ENCODE data around the gene ASIC4. TPM values are rescaled to one million over a fixed set of nuclear protein-coding genes. Genes with fewer than 3 reads are reported as not detected.

Gene ASIC4
- total and polyA plus RNA-seq, 2 of the 4 experiments (the other 2 are of a cell fraction) = 0.10 TPM; not detected in 1

DNA sequence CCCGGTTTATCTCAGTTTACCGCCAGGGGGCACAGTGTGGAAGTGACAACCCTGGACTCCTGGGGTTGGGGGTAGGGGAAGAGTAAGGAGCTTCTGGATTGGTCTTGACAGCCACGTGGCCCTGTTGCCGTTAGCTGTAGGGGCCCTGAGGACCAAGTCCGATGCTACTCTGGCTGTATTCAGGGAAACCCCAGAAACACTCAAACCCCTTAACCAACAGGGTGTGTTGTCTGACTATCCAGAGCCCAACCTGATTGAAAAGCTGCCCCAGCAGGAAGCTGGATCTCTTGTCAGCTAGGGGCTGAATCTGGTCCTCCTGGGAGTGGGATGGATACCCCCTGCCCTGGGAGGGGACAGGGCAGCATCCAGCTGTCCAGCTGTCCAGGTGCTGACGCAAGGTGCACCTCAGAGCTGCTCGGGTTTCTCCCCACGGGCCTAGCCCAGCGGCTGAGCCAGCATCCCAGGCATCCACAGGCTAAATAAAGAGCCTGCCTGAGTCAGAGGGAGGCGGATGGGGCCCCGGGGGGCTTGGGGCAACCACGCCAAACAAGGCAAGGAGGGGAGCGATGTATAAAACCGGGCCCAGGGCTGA is 18.7 kb upstream of the ASIC4 start:
- Histone ChIP-seq H3K9ac (ENCODE audit: low read depth, low read length) (0 out of 2 replicates have a peak overlapping the region, but pooled peaks have one; percentile 8), H2BK5ac (ENCODE audit: low read depth, low read length, poor library complexity, severe bottlenecking) (no peak overlapping the region), H3K27me3 (ENCODE audit: control insufficient read depth, insufficient read depth, low read length) (no peaks in the 10 kb centered on the region; the same call in 1 of the 2 replicates), H3K56ac (ENCODE audit: extremely low read depth, insufficient read depth, low read length) (no peak overlapping the region), H3K23ac (ENCODE audit: low read depth, low read length) (no peak overlapping the region), H3K9me1 (ENCODE audit: insufficient read depth, low read length) (peaks cover 12% of the 10 kb centered on the region), H3K14ac (replicated peaks; ENCODE audit: low read depth, low read length) (no peak overlapping the region), H2BK15ac (ENCODE audit: low read depth, low read length) (no peak overlapping the region), H3K4ac (ENCODE audit: low read depth, low read length) (no peak overlapping the region), H4K20me1 (ENCODE audit: insufficient read depth, low read length) (no peaks in the 10 kb centered on the region), H3K79me1 (ENCODE audit: low read depth in 1 of 2, low read length in 2 of 2) (peaks cover 14 to 19% of the 10 kb centered on the region in 2 experiments), H2BK120ac (ENCODE audit: low read depth, low read length) (no peak overlapping the region), H3K27ac (ENCODE audit: insufficient read depth, low read length) (no peak overlapping the region), H3K4me1 (ENCODE audit: control insufficient read depth, insufficient read depth, low read length) (peaks cover 15% of the 10 kb centered on the region), H2BK20ac (ENCODE audit: low read depth, low read length) (no peak overlapping the region), H4K5ac (ENCODE audit: low read depth, low read length) (no peak overlapping the region), H2AK5ac (ENCODE audit: low read depth, low read length) (peak overlapping the region; percentile 38), H4K91ac (ENCODE audit: insufficient read depth, low read depth, low read length) (no peak overlapping the region), H3K9me3 (ENCODE audit: control insufficient read depth, insufficient read depth, low read length) (no peaks in the 10 kb centered on the region), H2AK9ac (replicated peaks; ENCODE audit: low read depth, low read length, poor library complexity) (peak overlapping the region; percentile 48), H3K4me2 (ENCODE audit: low read depth, low read length) (no peak overlapping the region), H3K4me3 (ENCODE audit: insufficient read depth, low read depth, low read length) (no peak overlapping the region), H3K18ac (ENCODE audit: low read depth, low read length) (no peak overlapping the region), H3K36me3 (ENCODE audit: control insufficient read depth, insufficient read depth, low read length) (peaks cover 12% of the 10 kb centered on the region; the same call in 1 of the 2 replicates), H4K8ac (ENCODE audit: low read depth in 2 of 2, low read length in 2 of 2) (peak overlapping the region in 1 of 2 experiments; percentile 11; a peak in 1 of 4 replicates), H2AFZ (replicated peaks; ENCODE audit: low read length, poor library complexity) (peak overlapping the region; percentile 73)
- 61% methylated on average over 5 of the region's 14 CpGs; no CpG with 5 or more reads in 1 of the 2 experiments for WGBS, 2 experiments (ENCODE audit: extremely low coverage in 2 of 2, insufficient read length in 1 of 2)
- DNase-seq = peak; percentile 74
- CTCF ChIA-PET = interaction anchor here (0.6 to 2.0 kb wide), 17 partner anchors 10 to 134 kb away, joined by 3 to 17 read pairs (median 4); no protein-coding TSS in a partner anchor
- POLR2A ChIA-PET (ENCODE audit: unreplicated experiment) = no interaction called here
- BruUV-seq (replicated peaks) = no TSS peak
- ATAC-seq (ENCODE audit: low read depth) = peak; percentile 24
- in situ Hi-C loops (cut with MboI; ENCODE audit: low sequenced_read_pairs) (no loop called here), intact Hi-C loops (cut with micrococcal nuclease) (loop anchor here (1.0 kb wide), 1 partner anchor 35 kb away; no protein-coding TSS in a partner anchor), dilution Hi-C loops (cut with HindIII; ENCODE audit: low sequenced_read_pairs, unreplicated experiment) (no loop called here)
- TF ChIP-seq CHD1 (IDR thresholded peaks at IDR 0.05; ENCODE audit: low read depth, low read length) = no peak
- TF ChIP-seq, protein P1, sequence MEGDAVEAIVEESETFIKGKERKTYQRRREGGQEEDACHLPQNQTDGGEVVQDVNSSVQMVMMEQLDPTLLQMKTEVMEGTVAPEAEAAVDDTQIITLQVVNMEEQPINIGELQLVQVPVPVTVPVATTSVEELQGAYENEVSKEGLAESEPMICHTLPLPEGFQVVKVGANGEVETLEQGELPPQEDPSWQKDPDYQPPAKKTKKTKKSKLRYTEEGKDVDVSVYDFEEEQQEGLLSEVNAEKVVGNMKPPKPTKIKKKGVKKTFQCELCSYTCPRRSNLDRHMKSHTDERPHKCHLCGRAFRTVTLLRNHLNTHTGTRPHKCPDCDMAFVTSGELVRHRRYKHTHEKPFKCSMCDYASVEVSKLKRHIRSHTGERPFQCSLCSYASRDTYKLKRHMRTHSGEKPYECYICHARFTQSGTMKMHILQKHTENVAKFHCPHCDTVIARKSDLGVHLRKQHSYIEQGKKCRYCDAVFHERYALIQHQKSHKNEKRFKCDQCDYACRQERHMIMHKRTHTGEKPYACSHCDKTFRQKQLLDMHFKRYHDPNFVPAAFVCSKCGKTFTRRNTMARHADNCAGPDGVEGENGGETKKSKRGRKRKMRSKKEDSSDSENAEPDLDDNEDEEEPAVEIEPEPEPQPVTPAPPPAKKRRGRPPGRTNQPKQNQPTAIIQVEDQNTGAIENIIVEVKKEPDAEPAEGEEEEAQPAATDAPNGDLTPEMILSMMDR (conservative IDR thresholded peaks at IDR 0.05; ENCODE audit: low read depth, low read length) = peak; percentile 72
- TF ChIP-seq MAZ (IDR thresholded peaks at IDR 0.05; ENCODE audit: borderline replicate concordance, low read depth, low read length) = peak; percentile 86; the same call in 1 of the 2 replicates
- no peak for TF ChIP-seq RCOR1 (IDR thresholded peaks at IDR 0.05; ENCODE audit: insufficient replicate concordance, low read length)
- TF ChIP-seq USF2 (IDR thresholded peaks at IDR 0.05; ENCODE audit: low read depth, low read length) = peak; percentile 94
- no peak for TF ChIP-seq POLR2A (IDR thresholded peaks at IDR 0.05; ENCODE audit: low read depth, low read length)
- peak; percentile 68 for TF ChIP-seq SMC3 (IDR thresholded peaks at IDR 0.05; ENCODE audit: low read depth, low read length)
- peak; percentile 50 for TF ChIP-seq RAD21 (IDR thresholded peaks at IDR 0.05; ENCODE audit: low read length)
- 0 out of 2 replicates have a peak, but pooled peaks have one; percentile 33 for TF ChIP-seq MXI1 (IDR thresholded peaks at IDR 0.05; ENCODE audit: borderline replicate concordance, low read depth, low read length)
